Stimulated activated memory B cell treated with anti-CD40 and anti-IgM and Interleukin-4, amounts not matched to agents 10 μg/mL and 1 μg/mL and 100 μg/mL, for 72 hours (primary cell): ENCODE results near the gene SLIT1.
A peak's percentile ranks its signal among the peaks of the same experiment; 100 is the strongest.

ENCODE experiments used
- ATAC-seq: fragments of 150-1000 bp; cut with Tn5 transposase; 2 replicates; pipeline ENCODE4 v1.10.0; 2021
- H3K27ac Mint-ChIP-seq: one replicate; pipeline ENCODE4 v1.8.0; 2022; ENCODE audit warnings: mild to moderate bottlenecking, mixed read lengths
- H3K27me3 Mint-ChIP-seq: one replicate; pipeline ENCODE4 v1.8.0; 2022; ENCODE audit warnings: mixed read lengths
- H3K36me3 Mint-ChIP-seq: one replicate; pipeline ENCODE4 v1.8.0; 2022; ENCODE audit warnings: mixed read lengths
- H3K4me1 Mint-ChIP-seq: one replicate; pipeline ENCODE4 v1.8.0; 2022; ENCODE audit warnings: mixed read lengths
- H3K4me3 Mint-ChIP-seq: one replicate; pipeline ENCODE4 v1.8.0; 2022; ENCODE audit warnings: mild to moderate bottlenecking, moderate library complexity, mixed read lengths
- H3K9me3 Mint-ChIP-seq: one replicate; pipeline ENCODE4 v1.8.0; 2022; ENCODE audit warnings: mixed read lengths

Gene SLIT1

GRCh38 chr10:97185326-97186058, at the start of gene SLIT1:
Gene SLIT1, minus strand, starts transcription at chr10:97185959. Its CDS starts 285 bp downstream, at chr10:97185674.
- no peaks in the 10 kb centered on the region for H3K36me3 Mint-ChIP-seq
- peaks cover 81% of the 10 kb centered on the region for H3K27me3 Mint-ChIP-seq
- peaks cover 14% of the 10 kb centered on the region for H3K4me1 Mint-ChIP-seq
- no peak for ATAC-seq
- H3K27ac Mint-ChIP-seq, result no peak within 1 kb of the TSS
- H3K4me3 Mint-ChIP-seq, result peak within 1 kb of the TSS; percentile 73
- no peaks in the 10 kb centered on the region for H3K9me3 Mint-ChIP-seq

GRCh38 chr10:97235353-97235752, 49.6 kb upstream of the SLIT1 start:
- Mint-ChIP-seq H3K4me3 (no peak overlapping the region), H3K27ac (no peak overlapping the region), H3K4me1 (no peaks in the 10 kb centered on the region), H3K9me3 (no peaks in the 10 kb centered on the region), H3K27me3 (no peaks in the 10 kb centered on the region), H3K36me3 (peaks cover 13% of the 10 kb centered on the region)
- ATAC-seq, result no peak

- Mint-ChIP-seq H3K27me3 (no peaks in the 10 kb centered on the region), H3K9me3 (no peaks in the 10 kb centered on the region), H3K36me3 (peaks cover 21% of the 10 kb centered on the region), H3K4me1 (no peaks in the 10 kb centered on the region), H3K27ac (no peak overlapping the region), H3K4me3 (no peak overlapping the region)
- no peak for ATAC-seq
Observed at GRCh38 chr10:97234400-97234799, 48.6 kb upstream of the SLIT1 start.

- Mint-ChIP-seq H3K36me3 (peaks cover 44% of the 10 kb centered on the region), H3K27ac (no peak overlapping the region)
Observed at GRCh38 chr10:97230146-97230545, 44.4 kb upstream of the SLIT1 start.

GRCh38 chr10:97229322-97230015, 43.7 kb upstream of the SLIT1 start:
- Mint-ChIP-seq H3K4me3 (no peak overlapping the region), H3K27me3 (no peaks in the 10 kb centered on the region), H3K27ac (no peak overlapping the region), H3K36me3 (peaks cover 48% of the 10 kb centered on the region), H3K4me1 (no peaks in the 10 kb centered on the region), H3K9me3 (no peaks in the 10 kb centered on the region)
- no peak for ATAC-seq

More at GRCh38 chr10:97230146-97230545, 44.4 kb upstream of the SLIT1 start:
- H3K9me3 Mint-ChIP-seq, result no peaks in the 10 kb centered on the region
- H3K4me1 Mint-ChIP-seq, result no peaks in the 10 kb centered on the region
- no peak for ATAC-seq
- no peaks in the 10 kb centered on the region for H3K27me3 Mint-ChIP-seq
- H3K4me3 Mint-ChIP-seq, result no peak overlapping the region

- Mint-ChIP-seq H3K27me3 (no peaks in the 10 kb centered on the region), H3K4me3 (no peak overlapping the region), H3K27ac (no peak overlapping the region), H3K4me1 (no peaks in the 10 kb centered on the region), H3K9me3 (no peaks in the 10 kb centered on the region), H3K36me3 (peaks cover 53% of the 10 kb centered on the region)
- ATAC-seq, result no peak
Observed at GRCh38 chr10:97228775-97229157, 43.0 kb upstream of the SLIT1 start.

- H3K27me3 Mint-ChIP-seq, result no peaks in the 10 kb centered on the region
- H3K9me3 Mint-ChIP-seq, result no peaks in the 10 kb centered on the region
- H3K4me3 Mint-ChIP-seq, result no peak overlapping the region
- no peaks in the 10 kb centered on the region for H3K4me1 Mint-ChIP-seq
- ATAC-seq, result no peak
- no peak overlapping the region for H3K27ac Mint-ChIP-seq
- H3K36me3 Mint-ChIP-seq, result peaks cover 54% of the 10 kb centered on the region
Observed at GRCh38 chr10:97228130-97228774, 42.5 kb upstream of the SLIT1 start.

GRCh38 chr10:97226398-97226797, 40.6 kb upstream of the SLIT1 start:
- H3K4me1 Mint-ChIP-seq, result no peaks in the 10 kb centered on the region
- no peak overlapping the region for H3K27ac Mint-ChIP-seq
- H3K36me3 Mint-ChIP-seq, result peaks cover 51% of the 10 kb centered on the region
- H3K4me3 Mint-ChIP-seq, result no peak overlapping the region
- no peak for ATAC-seq
- H3K27me3 Mint-ChIP-seq, result no peaks in the 10 kb centered on the region
- no peaks in the 10 kb centered on the region for H3K9me3 Mint-ChIP-seq

GRCh38 chr10:97224483-97225435, 39.0 kb upstream of the SLIT1 start:
- Mint-ChIP-seq H3K4me3 (no peak overlapping the region), H3K4me1 (no peaks in the 10 kb centered on the region), H3K9me3 (no peaks in the 10 kb centered on the region), H3K36me3 (peaks cover 48% of the 10 kb centered on the region), H3K27ac (no peak overlapping the region), H3K27me3 (no peaks in the 10 kb centered on the region)
- ATAC-seq, result no peak

GRCh38 chr10:97222326-97222961, 36.7 kb upstream of the SLIT1 start:
- peaks cover 35% of the 10 kb centered on the region for H3K36me3 Mint-ChIP-seq
- H3K9me3 Mint-ChIP-seq, result no peaks in the 10 kb centered on the region
- no peak overlapping the region for H3K27ac Mint-ChIP-seq
- H3K4me3 Mint-ChIP-seq, result no peak overlapping the region
- H3K27me3 Mint-ChIP-seq, result no peaks in the 10 kb centered on the region
- peaks cover 6% of the 10 kb centered on the region for H3K4me1 Mint-ChIP-seq
- ATAC-seq, result no peak

- H3K4me1 Mint-ChIP-seq, result peaks cover 6% of the 10 kb centered on the region
- H3K4me3 Mint-ChIP-seq, result no peak overlapping the region
- peaks cover 18% of the 10 kb centered on the region for H3K36me3 Mint-ChIP-seq
- no peak for ATAC-seq
- no peak overlapping the region for H3K27ac Mint-ChIP-seq
- H3K9me3 Mint-ChIP-seq, result no peaks in the 10 kb centered on the region
- no peaks in the 10 kb centered on the region for H3K27me3 Mint-ChIP-seq
Observed at GRCh38 chr10:97220355-97220754, 34.6 kb upstream of the SLIT1 start.

GRCh38 chr10:97217299-97217698, 31.5 kb upstream of the SLIT1 start:
- peaks cover 6% of the 10 kb centered on the region for H3K4me1 Mint-ChIP-seq
- H3K4me3 Mint-ChIP-seq, result no peak overlapping the region
- H3K27me3 Mint-ChIP-seq, result no peaks in the 10 kb centered on the region
- no peaks in the 10 kb centered on the region for H3K9me3 Mint-ChIP-seq
- H3K27ac Mint-ChIP-seq, result no peak overlapping the region
- H3K36me3 Mint-ChIP-seq, result peaks cover 6% of the 10 kb centered on the region
- ATAC-seq, result no peak

- peaks cover 6% of the 10 kb centered on the region for H3K36me3 Mint-ChIP-seq
- no peak for ATAC-seq
- no peaks in the 10 kb centered on the region for H3K9me3 Mint-ChIP-seq
- no peak overlapping the region for H3K27ac Mint-ChIP-seq
- H3K4me3 Mint-ChIP-seq, result no peak overlapping the region
- no peaks in the 10 kb centered on the region for H3K27me3 Mint-ChIP-seq
- H3K4me1 Mint-ChIP-seq, result peaks cover 6% of the 10 kb centered on the region
Observed at GRCh38 chr10:97215619-97216260, 30.0 kb upstream of the SLIT1 start.

- Mint-ChIP-seq H3K36me3 (no peaks in the 10 kb centered on the region), H3K4me1 (peaks cover 6% of the 10 kb centered on the region), H3K27me3 (no peaks in the 10 kb centered on the region), H3K9me3 (no peaks in the 10 kb centered on the region), H3K27ac (no peak overlapping the region), H3K4me3 (no peak overlapping the region)
- ATAC-seq, result no peak
Observed at GRCh38 chr10:97213431-97213830, 27.7 kb upstream of the SLIT1 start.
